HL-60 (cell line): ENCODE data around the gene WT1.

Experiments
- DNase-seq, 2 experiments: peaks; one replicate each; pipeline ENCODE4 v3.0.0-alpha.2; 2010 to 2020; ENCODE audit warnings: low read depth in 1 of 2, low spot score in 1 of 2
- H3K27ac ChIP-seq: fragments of 250-450 bp; sonication (Bioruptor Pico); replicated peaks from 2 replicates; pipeline ENCODE4 v1.5.1; 2020; ENCODE audit warnings: mild to moderate bottlenecking, moderate library complexity
- H3K27me3 ChIP-seq: fragments of 250-450 bp; sonication (Bioruptor Pico); 2 replicates; pipeline ENCODE4 v1.5.1; 2021; ENCODE audit warnings: mild to moderate bottlenecking, moderate library complexity; ENCODE audit not compliant: insufficient read depth, poor library complexity, severe bottlenecking
- H3K4me3 ChIP-seq: replicated peaks from 2 replicates; pipeline ENCODE4 v1.5.1; 2011; ENCODE audit warnings: mild to moderate bottlenecking, control low read depth, low read length; ENCODE audit not compliant: insufficient read depth
- CTCF ChIP-seq: IDR thresholded peaks from one replicate; pipeline ENCODE4 v1.5.1; 2011; ENCODE audit warnings: low read length, control low read depth, inconsistent platforms; ENCODE audit not compliant: insufficient read depth
- GABPA ChIP-seq: IDR thresholded peaks from 2 replicates; pipeline ENCODE4 v1.6.1; 2012; ENCODE audit warnings: low read depth
- POLR2AphosphoS5 ChIP-seq: IDR thresholded peaks from 2 replicates; pipeline ENCODE4 v1.6.1; 2012; ENCODE audit warnings: low read depth
- REST ChIP-seq: IDR thresholded peaks from 2 replicates; pipeline ENCODE4 v1.6.1; 2012; ENCODE audit warnings: low read depth; ENCODE audit not compliant: insufficient replicate concordance
- SPI1 ChIP-seq: IDR thresholded peaks from 2 replicates; pipeline ENCODE4 v1.6.1; 2012; ENCODE audit warnings: low read depth, mild to moderate bottlenecking, borderline replicate concordance

Gene WT1

GRCh38 chr11:32456864-32457263, 21.5 kb upstream of the WT1 start:
- Histone ChIP-seq H3K4me3 (no peak overlapping the region), H3K27ac (no peak overlapping the region), H3K27me3 (no peaks in the 10 kb centered on the region)
- no peak for DNase-seq
- no peak for TF ChIP-seq GABPA
- TF ChIP-seq SPI1: no peak
- TF ChIP-seq REST: no peak
- no peak for TF ChIP-seq CTCF
- TF ChIP-seq POLR2AphosphoS5: no peak

GRCh38 chr11:32454993-32455392, 19.7 kb upstream of the WT1 start:
- H3K27ac ChIP-seq: no peak overlapping the region
- TF ChIP-seq GABPA (no peak), SPI1 (no peak), REST (no peak), CTCF (no peak), POLR2AphosphoS5 (no peak)
- no peak overlapping the region for H3K4me3 ChIP-seq
- H3K27me3 ChIP-seq: no peaks in the 10 kb centered on the region
- no peak for DNase-seq

GRCh38 chr11:32451808-32452207, 16.5 kb upstream of the WT1 start:
- Histone ChIP-seq H3K4me3 (no peak overlapping the region), H3K27me3 (no peaks in the 10 kb centered on the region), H3K27ac (no peak overlapping the region)
- TF ChIP-seq SPI1 (no peak), GABPA (no peak), CTCF (no peak), POLR2AphosphoS5 (no peak), REST (no peak)
- DNase-seq: no peak
